SK-N-SH (cell line): ENCODE measurements around the gene RMC1.

Experiments
- CHD2 ChIP-seq: fragments of 150-350 bp; IDR thresholded peaks from 2 replicates; pipeline ENCODE4 v1.6.1; 2018; ENCODE audit warnings: low read length; ENCODE audit not compliant: partially characterized antibody
- EP300 ChIP-seq, 2 experiments: IDR thresholded peaks; 2 replicates each; pipeline versions ENCODE4 v1.4.0 to v1.6.1; 2012; ENCODE audit warnings: borderline replicate concordance in 1 of 2, low read depth in 1 of 2, low read length in 1 of 2
- FOSL2 ChIP-seq: IDR thresholded peaks from 2 replicates; pipeline ENCODE4 v1.4.0; 2012; ENCODE audit warnings: low read depth, mild to moderate bottlenecking, moderate library complexity, borderline replicate concordance
- POLR2AphosphoS5 ChIP-seq: IDR thresholded peaks from 2 replicates; pipeline ENCODE4 v1.6.1; 2012; ENCODE audit warnings: low read depth, low read length
- RAD21 ChIP-seq: IDR thresholded peaks from 2 replicates; pipeline ENCODE4 v1.6.1; 2012; ENCODE audit warnings: mild to moderate bottlenecking, low read length
- RFX5 ChIP-seq: IDR thresholded peaks from 2 replicates; pipeline ENCODE4 v1.6.1; 2012; ENCODE audit warnings: mild to moderate bottlenecking, improper control_type of control experiment, low read length
- SMC3 ChIP-seq: IDR thresholded peaks from 2 replicates; pipeline ENCODE4 v1.6.1; 2012; ENCODE audit warnings: low read depth, low read length, improper control_type of control experiment
- TEAD4 ChIP-seq: IDR thresholded peaks from 2 replicates; pipeline ENCODE4 v1.4.0; 2012; ENCODE audit warnings: mild to moderate bottlenecking, borderline replicate concordance; ENCODE audit not compliant: insufficient read depth
- TF ChIP-seq, protein P1 (sequence below): fragments of 200-600 bp; sonication (generic); IDR thresholded peaks from 2 replicates; pipeline ENCODE4 v1.6.1; 2017; ENCODE audit warnings: antibody characterized with exemption, mild to moderate bottlenecking, moderate library complexity
- TF ChIP-seq, protein P2 (sequence below): IDR thresholded peaks from 2 replicates; pipeline ENCODE4; 2012
- TF ChIP-seq, protein P3 (sequence below): IDR thresholded peaks from 2 replicates; pipeline ENCODE4 v1.6.1; 2012; ENCODE audit warnings: mild to moderate bottlenecking, low read depth, low read length, moderate library complexity
- TF ChIP-seq, protein P4 (sequence below): IDR thresholded peaks from 2 replicates; pipeline ENCODE4 v1.4.0; 2012; ENCODE audit warnings: low read depth

DNA sequence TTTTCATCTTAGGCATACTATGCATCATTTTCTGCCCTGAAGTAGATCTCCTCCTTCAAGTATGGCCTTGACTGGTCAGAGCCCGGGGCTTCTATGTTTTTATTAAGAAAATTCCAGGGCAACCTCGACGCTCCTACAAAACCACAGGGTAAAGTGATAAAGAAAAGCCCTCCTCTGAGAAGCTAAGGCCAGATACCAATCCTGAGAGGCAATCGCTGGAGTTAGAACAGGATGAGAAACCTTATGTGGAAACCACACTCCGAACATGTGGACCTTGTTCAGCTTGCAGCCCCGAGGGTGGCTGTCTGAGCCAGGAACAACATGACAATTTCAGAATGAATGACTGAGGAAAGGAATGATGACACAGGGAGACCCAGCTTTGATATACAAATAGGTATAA is 35.6 kb downstream of the RMC1 start:
- TF ChIP-seq, protein P1, sequence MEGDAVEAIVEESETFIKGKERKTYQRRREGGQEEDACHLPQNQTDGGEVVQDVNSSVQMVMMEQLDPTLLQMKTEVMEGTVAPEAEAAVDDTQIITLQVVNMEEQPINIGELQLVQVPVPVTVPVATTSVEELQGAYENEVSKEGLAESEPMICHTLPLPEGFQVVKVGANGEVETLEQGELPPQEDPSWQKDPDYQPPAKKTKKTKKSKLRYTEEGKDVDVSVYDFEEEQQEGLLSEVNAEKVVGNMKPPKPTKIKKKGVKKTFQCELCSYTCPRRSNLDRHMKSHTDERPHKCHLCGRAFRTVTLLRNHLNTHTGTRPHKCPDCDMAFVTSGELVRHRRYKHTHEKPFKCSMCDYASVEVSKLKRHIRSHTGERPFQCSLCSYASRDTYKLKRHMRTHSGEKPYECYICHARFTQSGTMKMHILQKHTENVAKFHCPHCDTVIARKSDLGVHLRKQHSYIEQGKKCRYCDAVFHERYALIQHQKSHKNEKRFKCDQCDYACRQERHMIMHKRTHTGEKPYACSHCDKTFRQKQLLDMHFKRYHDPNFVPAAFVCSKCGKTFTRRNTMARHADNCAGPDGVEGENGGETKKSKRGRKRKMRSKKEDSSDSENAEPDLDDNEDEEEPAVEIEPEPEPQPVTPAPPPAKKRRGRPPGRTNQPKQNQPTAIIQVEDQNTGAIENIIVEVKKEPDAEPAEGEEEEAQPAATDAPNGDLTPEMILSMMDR: no peak
- TF ChIP-seq EP300 (IDR thresholded peaks at IDR 0.05; ENCODE audit: borderline replicate concordance in 1 of 2, low read depth in 1 of 2, low read length in 1 of 2): no peak
- no peak for TF ChIP-seq POLR2AphosphoS5
- no peak for TF ChIP-seq FOSL2
- TF ChIP-seq, protein P2, sequence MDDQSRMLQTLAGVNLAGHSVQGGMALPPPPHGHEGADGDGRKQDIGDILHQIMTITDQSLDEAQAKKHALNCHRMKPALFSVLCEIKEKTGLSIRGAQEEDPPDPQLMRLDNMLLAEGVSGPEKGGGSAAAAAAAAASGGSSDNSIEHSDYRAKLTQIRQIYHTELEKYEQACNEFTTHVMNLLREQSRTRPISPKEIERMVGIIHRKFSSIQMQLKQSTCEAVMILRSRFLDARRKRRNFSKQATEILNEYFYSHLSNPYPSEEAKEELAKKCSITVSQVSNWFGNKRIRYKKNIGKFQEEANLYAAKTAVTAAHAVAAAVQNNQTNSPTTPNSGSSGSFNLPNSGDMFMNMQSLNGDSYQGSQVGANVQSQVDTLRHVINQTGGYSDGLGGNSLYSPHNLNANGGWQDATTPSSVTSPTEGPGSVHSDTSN: no peak
- TF ChIP-seq SMC3: no peak
- TF ChIP-seq TEAD4: no peak
- no peak for TF ChIP-seq RFX5
- TF ChIP-seq CHD2: no peak
- TF ChIP-seq RAD21: no peak
- TF ChIP-seq, protein P3, sequence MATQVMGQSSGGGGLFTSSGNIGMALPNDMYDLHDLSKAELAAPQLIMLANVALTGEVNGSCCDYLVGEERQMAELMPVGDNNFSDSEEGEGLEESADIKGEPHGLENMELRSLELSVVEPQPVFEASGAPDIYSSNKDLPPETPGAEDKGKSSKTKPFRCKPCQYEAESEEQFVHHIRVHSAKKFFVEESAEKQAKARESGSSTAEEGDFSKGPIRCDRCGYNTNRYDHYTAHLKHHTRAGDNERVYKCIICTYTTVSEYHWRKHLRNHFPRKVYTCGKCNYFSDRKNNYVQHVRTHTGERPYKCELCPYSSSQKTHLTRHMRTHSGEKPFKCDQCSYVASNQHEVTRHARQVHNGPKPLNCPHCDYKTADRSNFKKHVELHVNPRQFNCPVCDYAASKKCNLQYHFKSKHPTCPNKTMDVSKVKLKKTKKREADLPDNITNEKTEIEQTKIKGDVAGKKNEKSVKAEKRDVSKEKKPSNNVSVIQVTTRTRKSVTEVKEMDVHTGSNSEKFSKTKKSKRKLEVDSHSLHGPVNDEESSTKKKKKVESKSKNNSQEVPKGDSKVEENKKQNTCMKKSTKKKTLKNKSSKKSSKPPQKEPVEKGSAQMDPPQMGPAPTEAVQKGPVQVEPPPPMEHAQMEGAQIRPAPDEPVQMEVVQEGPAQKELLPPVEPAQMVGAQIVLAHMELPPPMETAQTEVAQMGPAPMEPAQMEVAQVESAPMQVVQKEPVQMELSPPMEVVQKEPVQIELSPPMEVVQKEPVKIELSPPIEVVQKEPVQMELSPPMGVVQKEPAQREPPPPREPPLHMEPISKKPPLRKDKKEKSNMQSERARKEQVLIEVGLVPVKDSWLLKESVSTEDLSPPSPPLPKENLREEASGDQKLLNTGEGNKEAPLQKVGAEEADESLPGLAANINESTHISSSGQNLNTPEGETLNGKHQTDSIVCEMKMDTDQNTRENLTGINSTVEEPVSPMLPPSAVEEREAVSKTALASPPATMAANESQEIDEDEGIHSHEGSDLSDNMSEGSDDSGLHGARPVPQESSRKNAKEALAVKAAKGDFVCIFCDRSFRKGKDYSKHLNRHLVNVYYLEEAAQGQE: no peak
- TF ChIP-seq, protein P4, sequence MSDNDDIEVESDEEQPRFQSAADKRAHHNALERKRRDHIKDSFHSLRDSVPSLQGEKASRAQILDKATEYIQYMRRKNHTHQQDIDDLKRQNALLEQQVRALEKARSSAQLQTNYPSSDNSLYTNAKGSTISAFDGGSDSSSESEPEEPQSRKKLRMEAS: no peak
